Uterus (tissue), 2 donors: Measurements from ENCODE around the gene CHAD.

Experiments used
- POLR2A ChIP-seq, 2 donors: fragments of 450-650 bp; IDR thresholded peaks; one replicate each; pipeline ENCODE4 v1.6.1; 2016; ENCODE audit warnings: antibody characterized with exemption in 2 of 2, mild to moderate bottlenecking in 1 of 2, moderate library complexity in 1 of 2
- TF ChIP-seq, protein P1 (sequence below), 4 experiments: fragments of 200-600 bp in 2 of 4; fragments of 450-650 bp in 2 of 4; sonication (generic) in 2 of 4; IDR thresholded peaks; one replicate each; pipeline ENCODE4 v1.5.1; 2016 to 2019; ENCODE audit warnings: antibody characterized with exemption in 4 of 4, mild to moderate bottlenecking in 2 of 4, moderate library complexity in 1 of 4

DNA sequence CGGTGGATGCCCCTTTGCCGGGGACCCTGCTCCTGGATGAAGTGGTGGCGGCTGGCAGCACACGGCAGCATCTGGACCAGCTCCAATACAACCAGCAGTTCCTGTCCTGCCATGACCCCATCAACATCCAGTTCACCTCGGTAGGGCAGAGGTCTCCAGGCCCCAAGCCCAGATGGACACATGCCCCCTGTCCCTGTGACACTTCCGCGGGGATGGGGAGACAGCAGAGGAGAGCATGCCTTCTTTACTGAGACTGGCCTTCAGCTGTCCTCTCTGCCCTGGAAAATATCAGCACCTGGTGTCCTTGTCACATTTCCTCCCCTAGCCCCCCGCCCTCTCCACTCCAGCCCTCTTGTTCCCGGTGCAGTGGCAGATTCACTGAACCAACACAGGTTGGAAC is 6.2 kb downstream of the CHAD start:
- TF ChIP-seq, protein P1, sequence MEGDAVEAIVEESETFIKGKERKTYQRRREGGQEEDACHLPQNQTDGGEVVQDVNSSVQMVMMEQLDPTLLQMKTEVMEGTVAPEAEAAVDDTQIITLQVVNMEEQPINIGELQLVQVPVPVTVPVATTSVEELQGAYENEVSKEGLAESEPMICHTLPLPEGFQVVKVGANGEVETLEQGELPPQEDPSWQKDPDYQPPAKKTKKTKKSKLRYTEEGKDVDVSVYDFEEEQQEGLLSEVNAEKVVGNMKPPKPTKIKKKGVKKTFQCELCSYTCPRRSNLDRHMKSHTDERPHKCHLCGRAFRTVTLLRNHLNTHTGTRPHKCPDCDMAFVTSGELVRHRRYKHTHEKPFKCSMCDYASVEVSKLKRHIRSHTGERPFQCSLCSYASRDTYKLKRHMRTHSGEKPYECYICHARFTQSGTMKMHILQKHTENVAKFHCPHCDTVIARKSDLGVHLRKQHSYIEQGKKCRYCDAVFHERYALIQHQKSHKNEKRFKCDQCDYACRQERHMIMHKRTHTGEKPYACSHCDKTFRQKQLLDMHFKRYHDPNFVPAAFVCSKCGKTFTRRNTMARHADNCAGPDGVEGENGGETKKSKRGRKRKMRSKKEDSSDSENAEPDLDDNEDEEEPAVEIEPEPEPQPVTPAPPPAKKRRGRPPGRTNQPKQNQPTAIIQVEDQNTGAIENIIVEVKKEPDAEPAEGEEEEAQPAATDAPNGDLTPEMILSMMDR (IDR thresholded peaks at IDR 0.05): no peak
- no peak for TF ChIP-seq POLR2A (IDR thresholded peaks at IDR 0.05)
